ENCODE data around the gene PRICKLE2.

PRICKLE2 gene

DNA sequence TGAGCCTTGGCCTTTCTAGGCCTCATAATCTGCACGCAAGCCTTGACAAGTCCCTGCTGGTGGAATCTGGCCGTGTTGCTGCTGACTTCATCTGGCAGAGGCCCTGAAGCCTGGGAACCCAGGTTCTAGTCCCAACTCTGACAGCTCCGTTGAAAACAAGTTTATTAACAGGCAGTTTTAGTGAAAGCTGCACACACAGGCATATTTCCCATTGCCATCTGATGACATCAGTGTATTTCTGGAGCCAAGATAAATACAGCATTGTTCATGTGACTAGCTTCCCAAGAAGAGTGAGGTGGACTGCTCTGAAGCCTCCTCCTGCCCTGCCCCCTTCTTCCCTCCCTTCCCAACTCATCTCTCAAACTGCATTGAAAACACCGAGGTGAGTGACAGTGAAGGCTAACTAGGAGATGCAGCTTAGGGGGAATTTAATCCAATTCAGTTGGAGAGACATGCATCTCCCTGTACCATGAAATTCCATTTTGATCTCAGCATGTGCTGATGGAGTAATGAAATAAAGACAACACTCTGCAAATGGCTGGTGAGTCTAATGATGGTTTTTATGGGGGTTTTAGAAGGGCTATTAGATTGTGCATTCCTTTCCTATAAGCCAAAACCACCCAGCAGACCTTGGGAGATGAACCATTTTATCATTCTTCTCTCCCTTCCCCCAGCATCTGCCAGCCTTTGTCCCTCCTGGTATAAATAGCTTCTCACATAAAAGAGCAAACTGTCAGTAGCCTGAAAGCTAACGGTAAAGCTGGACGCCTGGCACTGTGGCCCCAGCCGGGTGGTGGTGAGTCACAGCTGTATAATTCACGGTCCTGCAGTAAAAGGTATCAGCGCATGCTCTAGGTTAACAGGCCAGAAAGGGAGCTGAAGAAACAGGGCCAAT, 38.0 kb downstream of the PRICKLE2 start:
- no peak for DNase-seq

DNA sequence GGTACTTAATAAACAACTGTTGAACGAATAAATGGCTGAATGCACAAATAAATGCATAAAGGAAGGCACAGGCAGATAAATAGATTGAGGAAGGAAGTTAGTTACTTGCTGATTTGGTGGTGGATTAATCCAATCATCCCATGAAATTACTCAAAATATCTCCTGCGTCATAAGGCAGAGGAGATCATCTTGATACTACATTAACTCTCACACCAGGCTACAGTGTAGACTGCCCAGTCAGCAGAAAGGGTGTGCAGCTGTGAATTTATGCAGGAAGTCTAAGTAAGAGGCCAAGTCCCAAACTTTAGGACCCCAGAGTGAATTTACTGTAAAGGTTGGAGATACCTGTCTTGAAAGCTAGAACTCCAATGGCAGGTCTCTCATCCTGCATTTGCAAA, 38.6 kb downstream of the PRICKLE2 start:
- no peak for DNase-seq

DNA sequence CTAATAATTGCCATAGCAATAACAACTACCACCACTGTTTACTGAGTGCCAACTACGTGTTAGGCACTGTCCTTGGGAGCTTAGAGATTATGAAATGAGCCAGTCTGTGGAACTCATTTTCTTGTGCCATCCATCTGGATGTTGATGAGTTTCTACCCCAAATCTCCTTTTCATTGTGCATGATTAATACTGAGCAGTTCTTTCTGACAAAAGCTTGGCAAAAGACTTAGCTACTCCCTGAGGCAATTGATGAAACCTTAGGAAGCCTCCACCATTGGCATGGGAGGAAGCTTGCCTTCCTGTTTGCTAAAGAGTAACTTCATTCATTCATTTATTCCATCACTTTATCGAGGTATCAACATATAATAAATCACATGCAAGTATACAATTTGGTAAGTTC, 39.8 kb downstream of the PRICKLE2 start:
- no peak for DNase-seq

DNA sequence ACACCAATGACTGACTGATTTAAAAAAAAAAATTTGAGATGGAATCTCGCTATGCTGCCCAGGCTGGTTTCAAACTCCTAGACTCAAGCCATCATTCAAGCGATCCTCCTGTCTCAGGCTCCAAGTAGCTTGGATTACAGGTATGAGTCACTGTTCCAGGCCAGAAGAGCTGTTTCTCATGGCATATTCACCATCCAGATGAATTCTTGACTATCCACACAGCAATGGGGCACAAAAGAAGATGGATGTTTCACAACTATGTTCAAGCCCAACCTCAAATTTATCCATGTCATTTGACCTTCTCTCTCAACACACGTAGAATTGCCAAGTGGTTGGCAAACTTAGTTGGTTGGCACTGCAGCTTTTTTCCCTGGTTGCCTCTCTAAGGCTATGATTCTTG, 40.6 kb downstream of the PRICKLE2 start:
- DNase-seq, result no peak

DNA sequence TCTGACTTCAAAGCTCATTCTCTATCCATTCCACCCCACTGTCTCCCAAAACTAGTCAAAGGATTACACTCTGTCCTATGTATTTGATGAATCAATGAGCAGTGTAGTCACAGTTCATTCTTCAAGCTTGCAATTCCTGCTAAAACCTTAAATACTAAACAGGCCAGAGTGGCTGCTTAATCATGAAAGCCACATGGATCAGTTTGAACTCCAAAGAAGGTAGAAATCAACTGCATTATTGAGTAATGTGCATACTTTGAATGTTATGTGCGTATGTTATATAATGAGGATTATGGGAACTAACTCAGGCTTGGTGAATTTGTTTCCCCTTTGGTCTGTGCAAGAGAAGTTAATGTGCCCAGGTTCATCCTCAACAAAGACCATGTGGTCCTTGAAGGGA, 45.4 kb downstream of the PRICKLE2 start:
- DNase-seq, result no peak

DNA sequence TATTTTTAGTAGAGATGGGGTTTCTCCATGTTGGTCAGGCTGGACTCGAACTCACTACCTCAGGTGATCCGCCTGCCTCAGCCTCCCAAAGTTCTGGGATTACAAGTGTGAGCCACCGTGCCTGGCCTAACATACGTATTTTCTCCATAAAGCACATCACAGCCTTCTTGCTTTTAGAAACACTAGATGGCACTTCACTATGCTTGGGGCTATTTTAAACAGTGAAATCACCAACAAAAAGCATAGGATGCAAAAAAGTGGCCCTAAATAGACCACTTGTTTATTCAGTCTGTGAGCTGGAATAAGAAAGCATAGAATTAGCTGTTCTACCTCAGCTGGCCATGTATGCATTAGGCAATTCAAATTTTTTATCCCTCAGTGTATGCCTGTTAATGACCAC, 46.0 kb downstream of the PRICKLE2 start:
- no peak for DNase-seq

DNA sequence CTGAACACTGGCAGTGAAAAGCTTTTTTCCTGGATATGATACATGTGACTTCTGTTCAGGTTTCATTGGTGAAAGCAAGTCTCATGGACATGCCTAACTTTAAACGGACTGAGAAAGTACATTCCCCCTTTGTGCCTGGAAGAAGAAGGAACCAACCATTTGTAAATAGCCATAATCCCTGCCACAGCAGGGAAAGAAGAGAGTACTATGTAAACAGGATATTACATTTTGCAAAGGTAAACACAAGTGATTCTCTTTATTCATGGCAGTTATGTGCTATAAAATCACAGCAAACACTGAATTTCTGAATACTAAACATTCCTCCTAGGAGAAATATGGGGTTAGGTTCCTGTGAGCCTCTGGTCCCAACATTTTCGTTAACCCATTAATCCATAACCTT, 46.8 kb downstream of the PRICKLE2 start:
- no peak for DNase-seq

DNA sequence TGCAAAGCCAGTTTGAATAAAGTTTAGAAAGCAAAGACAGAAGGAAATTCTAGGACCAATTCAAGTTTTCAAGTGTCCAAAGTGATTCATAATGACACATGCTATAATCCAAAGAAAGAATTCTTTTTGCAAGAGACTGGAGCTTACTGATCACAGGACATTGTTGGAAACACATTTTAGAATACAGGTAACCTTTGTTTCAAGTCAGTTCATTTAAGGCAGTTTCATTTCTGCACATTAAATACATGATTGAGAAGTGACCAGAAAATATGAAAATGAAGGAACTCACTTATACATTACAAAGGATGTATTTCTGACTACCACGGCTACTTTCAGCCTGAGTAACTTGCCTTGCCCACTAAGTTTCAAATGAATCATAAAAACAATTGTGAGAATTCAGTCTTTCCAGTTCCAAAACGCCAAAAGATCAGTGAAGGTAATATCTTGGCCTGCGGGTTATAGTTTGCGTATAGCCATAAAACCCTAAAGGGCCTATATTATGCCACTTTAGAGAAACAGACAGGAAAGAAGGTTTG, 48.7 kb downstream of the PRICKLE2 start:
- no peak for DNase-seq

DNA sequence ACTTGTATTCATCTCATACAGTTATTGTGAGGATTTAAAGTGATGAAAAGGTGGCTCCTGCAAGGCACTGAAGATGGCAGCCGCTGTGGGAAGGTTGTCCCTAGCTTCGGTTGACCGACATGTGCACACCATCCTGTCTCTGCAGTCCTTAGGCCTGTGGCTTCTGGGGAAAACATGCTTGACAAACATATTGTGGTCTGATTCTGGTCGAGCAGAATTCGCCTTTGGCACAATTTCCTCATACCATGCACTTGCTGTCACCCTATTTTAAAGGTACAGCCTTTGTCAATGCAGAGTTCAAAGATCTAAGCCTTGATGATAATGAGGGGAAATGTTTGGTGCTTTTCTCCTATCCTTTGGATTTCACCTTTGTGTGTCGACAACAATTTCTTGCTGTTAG, 50.9 kb downstream of the PRICKLE2 start:
- DNase-seq, result no peak

DNA sequence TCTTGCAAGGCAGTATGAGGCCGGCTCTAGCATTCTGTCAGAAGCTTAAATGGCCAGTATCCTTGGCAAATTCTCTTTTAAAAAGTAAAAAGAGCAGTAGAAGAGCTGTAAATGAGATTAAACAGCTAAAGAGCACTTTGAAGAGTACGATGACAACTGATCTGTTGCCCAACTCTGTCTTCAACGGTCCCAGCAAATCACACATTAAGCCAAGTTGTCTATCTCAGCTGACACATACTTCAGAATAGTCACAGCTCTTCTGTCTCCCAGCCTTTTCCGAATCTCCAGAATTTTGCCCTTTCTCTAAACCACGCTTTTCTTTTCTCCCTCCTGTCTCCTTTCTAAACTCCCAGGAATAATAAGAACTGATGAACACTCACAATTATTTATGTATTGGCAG, 51.7 kb downstream of the PRICKLE2 start:
- no peak for DNase-seq

DNA sequence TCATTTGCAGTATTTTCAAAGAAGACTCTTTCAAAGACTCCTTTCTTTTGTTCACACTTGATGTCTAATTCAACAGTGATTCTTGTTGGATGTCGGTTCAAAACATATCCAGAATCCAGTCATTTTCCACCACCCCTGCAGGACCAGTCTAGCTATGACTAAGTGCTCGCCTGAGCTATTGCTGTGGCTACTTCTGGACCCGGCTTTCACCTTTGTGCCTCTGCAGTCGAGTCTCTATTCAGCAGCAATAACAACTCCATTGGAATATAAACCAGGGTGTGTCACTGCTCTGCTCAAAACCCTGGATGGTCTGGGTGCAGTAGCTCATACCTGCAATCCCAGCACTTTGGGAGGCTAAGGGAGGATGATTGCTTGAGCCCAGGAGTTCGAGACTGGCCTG, 55.0 kb downstream of the PRICKLE2 start:
- no peak for DNase-seq

DNA sequence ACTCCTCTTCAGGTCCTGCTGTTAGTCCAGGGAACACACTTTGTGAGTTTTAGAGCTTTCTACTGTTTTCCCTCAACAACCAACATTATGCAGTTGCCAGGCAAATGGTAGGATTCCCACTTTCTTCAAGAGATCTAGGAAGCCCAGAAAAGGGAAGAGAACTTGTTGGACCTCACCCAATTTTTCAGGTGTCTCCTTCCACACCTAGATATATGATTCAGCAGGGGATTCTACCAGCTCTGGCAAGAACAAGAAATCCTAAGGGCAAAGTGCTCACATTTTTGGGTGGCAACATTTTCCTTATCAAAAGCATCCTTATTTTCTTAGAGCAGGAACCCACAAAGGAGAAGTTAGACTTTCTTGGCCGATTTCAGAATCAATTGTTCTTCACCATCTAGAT, 57.4 kb downstream of the PRICKLE2 start:
- DNase-seq, result no peak

DNA sequence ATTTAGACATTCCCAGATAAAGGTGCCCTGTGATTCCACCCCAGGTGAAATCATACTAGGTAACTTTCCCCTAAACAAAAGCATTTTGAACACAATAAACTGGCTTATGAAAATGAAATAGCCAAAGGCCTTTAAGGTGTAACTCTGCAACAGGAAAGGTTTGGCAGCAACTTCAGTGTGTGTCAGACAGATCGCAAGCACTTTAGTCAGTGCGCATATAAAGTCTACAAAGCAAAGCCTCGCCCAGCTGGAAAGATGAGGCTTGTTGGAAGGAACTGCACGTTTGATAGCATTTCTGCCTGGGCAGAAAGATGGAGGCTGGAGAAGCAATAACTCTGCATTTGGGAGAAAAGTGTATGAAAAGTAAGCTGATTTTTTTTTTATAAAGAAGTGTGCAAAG, 57.9 kb downstream of the PRICKLE2 start:
- no peak for DNase-seq

DNA sequence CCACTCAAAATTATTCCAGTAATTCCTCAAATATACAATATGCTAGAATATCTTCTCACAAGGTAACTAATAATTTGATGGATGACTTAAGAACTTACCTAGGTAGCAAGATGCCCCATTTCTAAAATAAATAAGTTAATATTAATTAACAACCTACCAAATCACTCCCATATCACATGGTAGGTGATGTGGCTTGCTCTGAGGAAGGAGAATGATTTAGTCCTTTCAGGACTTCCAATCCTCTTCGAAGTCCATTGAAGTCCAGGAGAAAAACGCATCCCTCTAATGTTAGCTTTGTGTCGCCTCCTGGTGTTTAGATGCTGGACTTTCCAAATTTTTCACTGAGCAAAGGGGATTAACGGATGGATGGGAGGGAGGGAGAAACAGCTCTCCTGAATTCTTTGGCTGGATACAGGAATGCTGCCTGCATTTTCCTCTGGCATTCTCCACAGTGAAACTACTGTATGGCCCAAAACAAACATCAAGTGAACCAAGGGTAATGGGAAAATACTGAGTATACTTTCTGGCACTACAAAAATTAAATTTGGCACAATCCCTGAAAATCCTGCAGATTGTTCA, 58.6 kb downstream of the PRICKLE2 start:
- no peak for DNase-seq

DNA sequence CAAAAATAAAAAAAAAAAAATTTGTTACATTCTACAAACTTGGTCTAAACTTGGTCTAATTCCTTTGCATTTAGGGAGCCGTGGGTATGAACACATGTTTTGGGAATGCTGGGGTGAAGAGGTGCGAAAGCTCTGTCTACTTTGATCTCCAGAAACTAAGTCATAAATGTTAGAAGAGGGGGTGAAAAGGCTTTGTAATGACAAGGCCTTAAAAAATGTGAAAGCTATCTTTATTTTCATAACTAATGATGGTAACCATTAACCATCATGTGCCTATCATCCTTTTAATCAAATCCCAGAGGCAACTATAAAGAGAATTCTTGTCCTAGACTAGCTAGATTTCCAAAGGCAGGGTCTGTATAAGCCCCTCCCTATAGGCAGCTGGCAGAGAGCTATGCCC, 60.9 kb downstream of the PRICKLE2 start:
- no peak for DNase-seq

DNA sequence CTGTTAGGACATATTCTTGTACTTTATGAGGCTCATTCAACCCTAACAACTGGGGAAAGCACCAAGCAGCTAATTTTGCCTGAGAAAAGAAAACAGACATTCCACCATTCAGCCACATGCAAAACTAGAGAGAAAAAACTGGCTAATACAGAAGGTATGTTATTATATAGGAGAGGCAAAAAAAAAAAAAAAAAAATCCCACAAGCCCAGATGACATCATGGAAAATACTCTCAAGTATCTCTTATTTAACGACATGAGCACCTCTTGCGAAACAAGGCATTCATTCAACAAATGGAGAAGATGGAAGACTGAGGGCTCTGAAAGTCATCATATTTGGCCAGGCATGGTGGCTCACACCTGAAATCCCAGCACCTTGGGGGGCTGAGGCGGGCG, 61.5 kb downstream of the PRICKLE2 start:
- DNase-seq, result no peak

DNA sequence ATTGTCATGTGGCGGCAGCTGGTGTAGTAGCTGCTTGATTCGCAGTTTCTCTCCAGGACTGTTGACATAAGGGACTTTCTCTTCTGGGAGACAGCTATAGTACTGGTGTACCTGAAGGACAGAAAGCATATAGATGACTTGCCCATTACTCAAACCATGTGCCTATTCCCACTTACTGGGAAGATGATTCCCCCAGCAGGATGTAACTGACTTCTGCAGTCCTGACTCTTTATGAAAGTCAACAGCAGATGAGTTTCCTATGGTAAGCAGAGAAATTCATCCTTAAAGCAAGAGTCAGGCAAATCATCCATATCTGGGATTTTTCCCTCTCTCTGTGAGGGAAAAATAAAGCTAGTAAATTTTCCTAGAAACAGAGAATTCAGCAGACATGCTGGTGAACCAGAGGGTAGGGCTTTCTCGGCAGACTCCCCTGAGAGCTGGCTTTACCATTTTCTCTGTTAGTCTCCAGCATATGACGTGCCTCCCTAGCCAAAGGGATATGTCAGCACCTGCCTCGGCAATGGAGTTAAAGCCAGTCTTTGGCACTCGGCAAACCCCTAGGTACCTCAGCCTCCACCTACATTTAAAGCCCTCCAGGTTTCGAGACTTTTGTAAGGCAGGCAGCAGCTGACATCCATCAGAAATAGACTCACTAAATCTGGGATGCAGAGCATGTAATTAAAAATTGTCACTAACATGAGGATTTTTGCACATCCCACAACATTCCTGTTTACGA, 62.1 kb downstream of the PRICKLE2 start:
- no peak for DNase-seq

DNA sequence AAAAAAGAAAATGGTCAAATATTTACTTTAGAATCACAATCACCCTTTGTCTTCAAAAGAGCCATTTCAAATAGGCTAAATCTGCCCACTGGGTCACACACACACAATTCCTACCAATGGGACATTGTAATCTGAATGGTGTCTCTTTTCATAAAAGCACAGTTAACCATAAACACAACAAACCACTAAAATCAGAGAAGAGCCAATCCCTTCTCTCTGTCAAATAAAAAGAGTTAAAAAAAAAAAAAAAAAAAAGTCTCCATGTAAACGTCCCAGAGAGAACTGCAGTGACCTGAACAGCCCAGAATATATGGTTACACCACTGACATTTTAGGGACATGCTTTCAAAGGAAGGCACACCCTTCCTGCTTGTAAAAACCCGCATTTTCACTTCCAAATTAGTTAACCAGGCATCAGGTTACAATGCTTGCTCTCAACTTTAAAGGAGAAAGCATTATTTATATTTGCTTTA, 63.7 kb downstream of the PRICKLE2 start:
- DNase-seq, result no peak

DNA sequence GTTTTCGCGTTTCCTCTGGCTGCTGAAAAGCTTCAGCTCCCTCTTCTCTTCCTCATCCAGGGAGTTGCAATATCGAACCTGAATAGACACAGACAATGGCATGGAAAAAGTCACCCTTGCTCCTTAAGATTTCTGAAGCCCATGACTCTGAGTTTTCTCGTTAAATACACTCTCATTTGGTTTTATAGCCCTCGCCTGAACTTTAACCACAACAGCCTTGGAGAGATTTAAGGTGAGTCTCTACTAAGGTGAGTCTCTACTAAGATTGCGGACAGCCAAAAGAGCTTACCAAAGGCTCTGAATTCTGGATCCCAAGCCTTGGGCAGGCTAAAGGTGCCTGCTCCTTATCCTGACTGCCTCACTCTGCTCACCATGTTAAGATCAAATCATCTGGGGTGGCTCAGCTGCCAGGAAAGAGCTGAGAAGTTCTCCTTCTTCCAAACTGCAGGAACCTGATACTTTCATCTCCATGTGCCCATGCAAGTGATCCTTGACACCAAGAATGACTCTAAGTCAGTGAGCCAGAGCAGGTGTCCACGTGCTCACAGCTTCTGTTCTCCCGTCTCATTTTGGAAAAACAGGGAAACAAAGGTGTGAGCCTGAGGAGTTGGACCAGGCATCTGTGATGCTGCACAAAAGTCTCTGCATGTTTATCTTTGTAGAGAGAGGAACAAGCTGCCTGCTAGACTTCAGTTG, 65.1 kb downstream of the PRICKLE2 start:
- no peak for DNase-seq

DNA sequence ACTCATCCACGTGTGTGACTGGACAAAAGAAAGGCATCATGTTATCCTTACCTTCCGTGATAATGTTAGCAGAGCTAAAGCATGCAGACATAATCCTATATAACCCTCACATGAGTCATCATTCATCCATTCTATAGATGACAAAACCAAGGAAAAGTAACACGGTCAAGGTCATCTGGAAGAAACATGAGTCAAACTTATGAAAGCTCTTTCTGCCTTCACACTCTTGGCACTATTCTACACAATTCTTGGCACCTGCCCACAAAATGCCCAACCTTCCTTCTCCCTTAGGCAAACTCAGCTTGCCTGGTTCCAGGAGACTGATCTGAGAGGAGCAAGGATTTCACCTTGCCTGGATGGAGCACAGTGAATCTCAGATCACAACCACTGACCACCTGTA, 66.9 kb downstream of the PRICKLE2 start:
- no peak for DNase-seq

DNA sequence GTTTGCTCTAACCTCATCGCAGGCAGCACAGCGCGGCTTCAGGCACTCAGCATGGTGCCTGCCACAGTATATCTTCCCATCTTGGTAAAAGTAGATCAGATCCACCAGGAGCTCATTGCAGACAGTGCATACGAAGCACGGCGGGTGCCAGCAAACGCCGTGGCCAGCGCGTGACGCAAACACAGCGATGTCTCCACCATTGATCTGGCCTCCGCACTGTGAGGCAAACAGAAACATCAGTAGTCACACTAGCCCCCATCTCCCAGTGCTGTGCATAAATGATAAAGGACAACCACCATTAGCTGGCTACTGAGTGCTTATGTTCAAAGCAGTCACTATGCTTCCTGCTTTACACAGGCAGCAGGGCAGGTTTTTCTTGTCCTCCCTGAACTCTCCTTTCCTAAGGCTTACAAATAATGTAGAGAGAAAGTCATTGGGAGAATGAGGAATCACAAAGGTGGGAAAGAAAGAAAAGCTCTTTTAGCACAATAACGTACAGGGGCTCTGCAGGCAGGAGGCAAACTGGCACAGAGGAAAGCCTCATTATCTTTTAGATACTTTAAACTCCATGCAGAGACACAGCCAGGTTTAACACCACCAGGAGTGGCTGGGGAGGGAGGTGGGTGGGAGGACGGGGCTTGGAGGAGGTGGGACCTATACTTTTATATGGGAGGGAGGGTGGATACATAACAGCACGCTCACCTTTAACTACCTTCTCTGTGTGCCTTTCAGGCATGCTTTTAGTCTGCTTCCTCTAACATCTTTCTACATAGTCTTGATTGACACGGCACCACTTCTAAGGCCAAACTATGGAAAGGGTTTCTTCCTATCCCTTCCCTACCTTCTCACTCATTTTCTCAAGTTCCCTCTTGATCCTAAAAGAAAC, 67.9 kb downstream of the PRICKLE2 start:
- no peak for DNase-seq

DNA sequence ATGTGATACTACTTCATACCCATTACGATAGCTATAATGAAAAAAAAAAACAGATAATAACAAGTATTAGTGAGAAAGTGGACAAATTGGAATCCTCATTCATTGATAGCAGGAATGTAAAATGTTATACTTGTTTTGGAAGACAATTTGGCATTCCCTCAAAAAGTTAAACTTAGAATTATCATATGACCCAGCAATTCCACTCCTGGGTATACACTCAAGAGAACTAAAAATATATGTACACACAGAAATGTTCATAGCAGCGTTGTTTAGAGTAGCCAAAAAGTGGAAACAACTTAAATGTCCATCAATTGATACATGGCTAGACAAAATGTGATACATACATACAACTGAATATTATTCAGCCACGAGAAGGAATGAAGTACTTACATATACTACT, 69.9 kb downstream of the PRICKLE2 start:
- DNase-seq, result no peak
